Stimulated activated CD8-positive, alpha-beta memory T cell treated with anti-CD3 and anti-CD28 coated beads, Interleukin-2, amount 100 ng/mL, for 48 hours (primary cell): Measurements from ENCODE around the gene DIS3L2.
A peak's percentile ranks its signal among the peaks of the same experiment; 100 is the strongest.

Experiments
- DNase-seq, 2 donors: peaks; one replicate each; pipeline ENCODE4 v3.0.0-alpha.2; 2020; ENCODE audit warnings: low read depth in 2 of 2

The DIS3L2 gene

GRCh38 chr2:231951452-231952035 lies 10.0 kb upstream of the DIS3L2 start:
- DNase-seq, result no peak

- no peak for DNase-seq
Measured at GRCh38 chr2:231955758-231956472, 5.6 kb upstream of the DIS3L2 start.

- no peak for DNase-seq
Measured at GRCh38 chr2:231957913-231958763, 3.4 kb upstream of the DIS3L2 start.

- DNase-seq, result peak in 1 of 2 donors; percentile 3
Measured at GRCh38 chr2:231960810-231961348, 634 bp upstream of the DIS3L2 start.

GRCh38 chr2:231965102-231965501 lies 3.6 kb downstream of the DIS3L2 start:
- no peak for DNase-seq

GRCh38 chr2:231966886-231967285 lies 5.4 kb downstream of the DIS3L2 start:
- no peak for DNase-seq

- no peak for DNase-seq
Measured at GRCh38 chr2:231968820-231969219, 7.3 kb downstream of the DIS3L2 start.

GRCh38 chr2:231970461-231970860 lies 8.9 kb downstream of the DIS3L2 start:
- DNase-seq, result no peak

GRCh38 chr2:231975001-231975400 lies 13.5 kb downstream of the DIS3L2 start:
- DNase-seq, result no peak

- DNase-seq, result no peak
Measured at GRCh38 chr2:231977430-231977829, 15.9 kb downstream of the DIS3L2 start.

- no peak for DNase-seq
Measured at GRCh38 chr2:231984992-231985391, 23.5 kb downstream of the DIS3L2 start.

- DNase-seq, result no peak
Measured at GRCh38 chr2:231985823-231986261, 24.3 kb downstream of the DIS3L2 start.

GRCh38 chr2:231987124-231987727 lies 25.7 kb downstream of the DIS3L2 start:
- DNase-seq, result no peak

GRCh38 chr2:231988179-231988866 lies 26.8 kb downstream of the DIS3L2 start:
- DNase-seq, result no peak

- no peak for DNase-seq
Measured at GRCh38 chr2:231991664-231992063, 30.2 kb downstream of the DIS3L2 start.

- DNase-seq, result no peak
Measured at GRCh38 chr2:231992888-231993287, 31.4 kb downstream of the DIS3L2 start.

- DNase-seq, result no peak
Measured at GRCh38 chr2:231996797-231997540, 35.5 kb downstream of the DIS3L2 start.

GRCh38 chr2:231998046-231998445 lies 36.5 kb downstream of the DIS3L2 start:
- DNase-seq, result no peak

- DNase-seq, result no peak
Measured at GRCh38 chr2:232000439-232000838, 38.9 kb downstream of the DIS3L2 start.

GRCh38 chr2:232001073-232001472 lies 39.6 kb downstream of the DIS3L2 start:
- no peak for DNase-seq

- DNase-seq, result no peak
Measured at GRCh38 chr2:232006253-232006652, 44.7 kb downstream of the DIS3L2 start.
